ENCODE measurements around the gene GET4. TPM values are rescaled to one million over a fixed set of nuclear protein-coding genes. Genes with fewer than 3 reads are reported as not detected.

Gene GET4
- total RNA-seq, 4 donors from 2014 or later: 46.1 to 67.7 (median 51.6) TPM

DNA sequence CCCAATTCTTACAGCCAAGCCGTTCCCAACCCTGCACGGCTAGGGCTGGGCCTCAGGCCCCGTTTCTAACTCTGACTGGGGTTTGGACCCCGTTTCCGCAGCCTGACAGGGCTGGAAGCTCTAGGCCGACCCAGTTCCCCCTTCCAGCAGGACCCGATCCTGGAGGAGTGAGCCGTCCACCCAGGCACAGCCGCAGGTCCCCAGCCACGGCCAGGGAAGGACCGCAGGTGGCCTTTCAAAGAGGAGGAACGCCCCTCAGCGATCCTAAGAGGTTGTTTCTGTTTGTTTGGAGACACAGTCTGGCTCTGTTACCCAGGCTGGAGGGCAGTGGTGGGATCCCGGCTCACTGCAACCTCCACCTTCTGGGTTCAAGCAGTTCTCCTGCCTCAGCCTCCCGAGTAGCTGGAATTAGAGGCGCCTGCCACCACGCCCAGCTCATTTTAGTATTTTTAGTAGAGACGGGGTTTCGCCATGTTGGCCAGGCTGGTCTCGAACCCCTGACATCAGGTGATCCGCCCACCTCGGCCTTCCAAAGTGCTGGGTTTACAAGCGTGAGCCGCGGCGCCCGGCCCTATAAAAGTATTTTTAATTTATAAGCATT, 778 bp upstream of the GET4 start:
- no peak for TF ChIP-seq POLR2A (IDR thresholded peaks at IDR 0.05)
- TF ChIP-seq, protein P1, sequence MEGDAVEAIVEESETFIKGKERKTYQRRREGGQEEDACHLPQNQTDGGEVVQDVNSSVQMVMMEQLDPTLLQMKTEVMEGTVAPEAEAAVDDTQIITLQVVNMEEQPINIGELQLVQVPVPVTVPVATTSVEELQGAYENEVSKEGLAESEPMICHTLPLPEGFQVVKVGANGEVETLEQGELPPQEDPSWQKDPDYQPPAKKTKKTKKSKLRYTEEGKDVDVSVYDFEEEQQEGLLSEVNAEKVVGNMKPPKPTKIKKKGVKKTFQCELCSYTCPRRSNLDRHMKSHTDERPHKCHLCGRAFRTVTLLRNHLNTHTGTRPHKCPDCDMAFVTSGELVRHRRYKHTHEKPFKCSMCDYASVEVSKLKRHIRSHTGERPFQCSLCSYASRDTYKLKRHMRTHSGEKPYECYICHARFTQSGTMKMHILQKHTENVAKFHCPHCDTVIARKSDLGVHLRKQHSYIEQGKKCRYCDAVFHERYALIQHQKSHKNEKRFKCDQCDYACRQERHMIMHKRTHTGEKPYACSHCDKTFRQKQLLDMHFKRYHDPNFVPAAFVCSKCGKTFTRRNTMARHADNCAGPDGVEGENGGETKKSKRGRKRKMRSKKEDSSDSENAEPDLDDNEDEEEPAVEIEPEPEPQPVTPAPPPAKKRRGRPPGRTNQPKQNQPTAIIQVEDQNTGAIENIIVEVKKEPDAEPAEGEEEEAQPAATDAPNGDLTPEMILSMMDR (IDR thresholded peaks at IDR 0.05): no peak
- 60 to 63% methylated on average over 26 to 27 of the region's 27 CpGs for WGBS, 2 donors
- intact Hi-C loops (cut with DNase I; ENCODE audit: low total_unique reads): loop anchor here (10.0 kb wide), 1 partner anchor 551 kb away; no protein-coding TSS in a partner anchor
- peak in 1 of 2 donors; percentile 56 for DNase-seq (ENCODE audit: low spot score in 2 of 2)
- no peak overlapping the region for H3K4me3 ChIP-seq (ENCODE audit: low read depth, poor library complexity, severe bottlenecking)

DNA sequence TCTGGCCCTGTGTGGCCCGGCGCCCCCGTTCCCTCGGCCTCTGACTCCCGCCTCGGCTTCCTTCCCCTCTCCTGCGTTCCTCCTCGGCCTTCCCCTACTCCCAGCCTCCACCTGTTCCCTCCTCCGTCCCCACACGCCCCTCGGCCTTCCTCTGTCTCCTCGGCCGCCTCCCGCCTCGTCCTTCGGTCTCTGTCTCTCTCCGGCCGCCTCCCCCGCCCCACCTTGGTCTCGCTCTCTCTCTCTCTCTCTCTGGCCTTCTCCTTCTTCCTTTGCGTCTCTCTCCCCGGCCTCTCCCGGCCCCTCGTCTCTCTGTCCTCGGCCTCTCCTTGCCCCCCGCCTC, 588 bp downstream of the GET4 start:
- H3K4me3 ChIP-seq (ENCODE audit: low read depth, poor library complexity, severe bottlenecking): peak overlapping the region; percentile 84
- intact Hi-C loops (cut with DNase I; ENCODE audit: low total_unique reads): loop anchor here (10.0 kb wide), 1 partner anchor 552 kb away; no protein-coding TSS in a partner anchor
- WGBS, 2 donors: 1% methylated on average over 26 of the region's 26 CpGs
- DNase-seq (ENCODE audit: low spot score in 2 of 2): peak in 1 of 2 donors; percentile 47
- TF ChIP-seq POLR2A (IDR thresholded peaks at IDR 0.05): no peak

DNA sequence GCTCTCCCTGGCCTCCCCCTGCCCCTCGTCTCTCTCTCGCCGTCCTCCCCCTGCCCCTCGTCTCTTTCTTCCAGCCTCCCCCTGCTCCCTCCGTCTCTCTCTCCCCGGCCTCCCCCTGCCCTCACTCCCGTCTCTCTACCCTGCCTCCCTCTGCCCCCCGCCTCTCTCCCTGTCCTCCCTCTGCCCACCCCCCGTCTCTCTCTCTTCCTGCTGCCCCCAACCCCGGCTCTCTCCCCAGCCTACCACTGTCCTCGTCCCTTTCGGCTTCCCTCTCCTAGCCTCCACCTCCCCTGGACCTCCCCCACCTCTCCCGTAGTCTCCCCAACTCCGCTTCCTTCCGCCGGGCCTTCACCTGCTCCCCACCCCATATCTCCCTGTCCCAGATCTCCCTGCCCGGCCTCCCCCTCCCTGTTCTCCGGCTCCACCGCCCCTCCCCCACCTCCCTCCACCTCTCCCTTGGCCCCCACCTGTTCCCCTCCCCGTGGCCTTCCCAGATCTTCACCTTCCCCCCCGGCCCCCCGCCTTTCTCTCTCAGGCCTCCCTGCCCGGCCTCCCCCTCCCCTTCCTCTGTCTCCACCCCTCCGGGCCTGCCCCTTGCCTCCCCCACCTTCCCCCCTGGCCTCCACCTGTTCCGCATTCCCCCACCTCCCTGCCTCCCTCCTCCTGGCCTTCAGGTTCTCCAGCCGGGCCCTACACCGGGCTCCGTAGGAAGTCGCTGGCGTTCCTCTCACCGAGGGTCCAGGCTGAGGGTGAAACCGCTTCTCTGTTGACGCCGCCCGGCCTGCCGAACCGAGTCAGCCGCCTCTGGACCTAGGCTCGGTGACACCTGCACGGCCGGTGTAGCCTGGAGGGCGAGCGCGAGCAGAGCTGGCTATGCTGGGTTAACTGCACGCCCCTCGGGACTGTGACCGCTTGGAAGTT, 1.2 kb downstream of the GET4 start:
- H3K4me3 ChIP-seq (ENCODE audit: low read depth, poor library complexity, severe bottlenecking): peak overlapping the region; percentile 84
- intact Hi-C loops (cut with DNase I; ENCODE audit: low total_unique reads): loop anchor here (10.0 kb wide), 1 partner anchor 553 kb away; no protein-coding TSS in a partner anchor
- DNase-seq (ENCODE audit: low spot score in 2 of 2): no peak
- 5 to 9% methylated on average over 20 to 30 of the region's 47 CpGs for WGBS, 2 donors
- TF ChIP-seq, protein P1 (IDR thresholded peaks at IDR 0.05): no peak

DNA sequence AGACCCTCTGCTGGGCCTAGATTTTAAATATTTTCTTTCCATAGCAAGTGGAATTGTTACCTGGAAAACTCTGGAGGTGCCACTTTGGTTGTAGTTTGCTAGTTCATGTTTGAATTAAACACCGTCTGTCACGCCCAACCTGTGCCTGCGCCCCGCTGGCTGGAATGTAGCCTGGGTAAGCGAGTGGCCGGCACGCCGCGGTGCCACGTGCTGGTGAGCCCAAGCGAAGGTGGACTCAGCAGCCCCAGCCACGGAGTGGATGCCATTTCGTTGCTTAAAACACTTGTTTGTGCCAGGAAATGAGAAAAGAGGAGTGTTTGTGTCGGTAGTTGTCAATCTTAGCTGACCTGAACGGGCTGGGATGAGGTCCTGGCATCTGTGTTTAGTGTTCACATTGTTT, 2.7 kb downstream of the GET4 start:
- no peak for TF ChIP-seq POLR2A (IDR thresholded peaks at IDR 0.05)
- intact Hi-C loops (cut with DNase I; ENCODE audit: low total_unique reads): loop anchor here (10.0 kb wide), 1 partner anchor 554 kb away; no protein-coding TSS in a partner anchor
- no peak overlapping the region for H3K4me3 ChIP-seq (ENCODE audit: low read depth, poor library complexity, severe bottlenecking)
- WGBS, 2 donors: 87% methylated on average over 15 of the region's 15 CpGs
- no peak for DNase-seq (ENCODE audit: low spot score in 2 of 2)

DNA sequence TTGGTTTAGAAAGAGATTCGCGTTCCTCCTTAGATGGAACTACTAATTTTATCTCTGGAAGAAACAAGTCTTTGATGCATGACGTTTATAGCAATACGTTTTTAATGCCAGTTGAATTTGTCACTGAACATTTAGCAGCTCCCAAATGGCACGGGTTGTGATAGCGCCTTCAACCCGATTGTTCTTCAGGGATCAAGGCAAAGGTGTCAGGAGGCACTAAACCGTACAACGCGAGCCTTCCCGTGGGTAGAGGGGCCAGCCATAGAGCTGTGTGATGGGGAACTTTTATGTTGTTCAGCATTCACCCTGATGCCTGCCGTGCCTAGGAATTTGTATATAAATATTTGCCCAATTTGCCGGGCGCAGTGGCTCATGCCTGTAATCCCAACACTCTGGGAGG, 3.4 kb downstream of the GET4 start:
- intact Hi-C loops (cut with DNase I; ENCODE audit: low total_unique reads): loop anchor here (10.0 kb wide), 1 partner anchor 555 kb away; no protein-coding TSS in a partner anchor
- TF ChIP-seq POLR2A (IDR thresholded peaks at IDR 0.05): no peak
- TF ChIP-seq, protein P1 (IDR thresholded peaks at IDR 0.05): no peak
- 81% methylated on average over 14 of the region's 14 CpGs for WGBS, 2 donors
- no peak overlapping the region for H3K4me3 ChIP-seq (ENCODE audit: low read depth, poor library complexity, severe bottlenecking)
- DNase-seq (ENCODE audit: low spot score in 2 of 2): no peak

DNA sequence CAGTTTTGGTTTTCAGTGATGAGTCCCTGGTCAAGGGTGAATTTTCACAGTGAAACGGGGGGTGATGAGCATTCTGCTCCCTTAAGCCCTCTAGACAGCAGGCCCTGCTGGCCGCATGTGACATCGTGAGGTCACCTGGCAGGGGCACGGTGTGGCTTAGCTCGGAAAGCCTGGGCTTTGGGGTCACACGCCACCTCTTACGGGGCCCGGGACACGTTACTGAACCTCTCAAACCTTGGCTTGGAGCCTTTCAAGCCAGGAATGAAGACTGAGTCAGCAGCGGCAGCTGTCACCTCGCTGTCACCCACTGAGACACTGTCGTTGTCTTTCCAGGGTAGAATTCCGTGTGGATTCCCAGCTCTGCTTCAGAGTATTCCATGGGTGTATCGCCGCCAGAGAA, 4.1 kb downstream of the GET4 start:
- H3K4me3 ChIP-seq (ENCODE audit: low read depth, poor library complexity, severe bottlenecking): no peak overlapping the region
- intact Hi-C loops (cut with DNase I; ENCODE audit: low total_unique reads): no loop called here
- TF ChIP-seq, protein P1 (IDR thresholded peaks at IDR 0.05): no peak
- no peak for TF ChIP-seq POLR2A (IDR thresholded peaks at IDR 0.05)
- WGBS, 2 donors: 84 to 87% methylated on average over 15 of the region's 15 CpGs
- no peak for DNase-seq (ENCODE audit: low spot score in 2 of 2)

All from lower leg skin (tissue), 4 donors.